Measurements from ENCODE around the gene IL3.

Gene IL3

GRCh38 chr5:132067941-132068808, 7.7 kb downstream of the IL3 start:
- no peaks in the 10 kb centered on the region for H3K9me3 ChIP-seq (ENCODE audit: insufficient read depth, low read depth, low read length)
- TF ChIP-seq EZH2phosphoT487 (IDR thresholded peaks at IDR 0.05; ENCODE audit: borderline replicate concordance): no peak
- TF ChIP-seq CTCF (conservative IDR thresholded peaks at IDR 0.05; ENCODE audit: low read length): no peak
- no peak overlapping the region for H3K9ac ChIP-seq (ENCODE audit: low read depth, low read length, poor library complexity, severe bottlenecking)
- H3K36me3 ChIP-seq (ENCODE audit: insufficient read depth, low read length): no peaks in the 10 kb centered on the region
- no peaks in the 10 kb centered on the region for H3K9me2 ChIP-seq (replicated peaks; ENCODE audit: low read depth, low read length)
- H3K27me3 ChIP-seq (ENCODE audit: insufficient read depth, low read length, poor library complexity, severe bottlenecking): no peaks in the 10 kb centered on the region
- H3F3A ChIP-seq (ENCODE audit: low read depth): no peaks in the 10 kb centered on the region
- H3K79me2 ChIP-seq (ENCODE audit: insufficient read depth, low read length): no peaks in the 10 kb centered on the region
- H3K4me2 ChIP-seq (ENCODE audit: low read depth, low read length, poor library complexity, severe bottlenecking): no peak overlapping the region
- H3K4me3 ChIP-seq (ENCODE audit: low read length, poor library complexity, severe bottlenecking): no peak overlapping the region
- no peaks in the 10 kb centered on the region for H4K20me1 ChIP-seq (ENCODE audit: insufficient read depth, low read length, poor library complexity, severe bottlenecking)
- H3K4me1 ChIP-seq (ENCODE audit: insufficient read depth, low read length, poor library complexity, severe bottlenecking): peaks cover 9% of the 10 kb centered on the region
- H2AFZ ChIP-seq (ENCODE audit: low read length): no peak overlapping the region

GRCh38 chr5:132069561-132069960, 9.1 kb downstream of the IL3 start:
- Histone ChIP-seq H3K4me2 (ENCODE audit: low read depth, low read length, poor library complexity, severe bottlenecking) (no peak overlapping the region), H3F3A (ENCODE audit: low read depth) (no peaks in the 10 kb centered on the region), H3K27me3 (ENCODE audit: insufficient read depth, low read length, poor library complexity, severe bottlenecking) (no peaks in the 10 kb centered on the region), H2AFZ (ENCODE audit: low read length) (no peak overlapping the region), H3K9ac (ENCODE audit: low read depth, low read length, poor library complexity, severe bottlenecking) (no peak overlapping the region), H3K36me3 (ENCODE audit: insufficient read depth, low read length) (no peaks in the 10 kb centered on the region), H3K4me1 (ENCODE audit: insufficient read depth, low read length, poor library complexity, severe bottlenecking) (peaks cover 22% of the 10 kb centered on the region), H3K79me2 (ENCODE audit: insufficient read depth, low read length) (no peaks in the 10 kb centered on the region), H3K4me3 (ENCODE audit: low read length, poor library complexity, severe bottlenecking) (no peak overlapping the region), H4K20me1 (ENCODE audit: insufficient read depth, low read length, poor library complexity, severe bottlenecking) (no peaks in the 10 kb centered on the region), H3K9me2 (replicated peaks; ENCODE audit: low read depth, low read length) (no peaks in the 10 kb centered on the region), H3K9me3 (ENCODE audit: insufficient read depth, low read depth, low read length) (no peaks in the 10 kb centered on the region)
- TF ChIP-seq EZH2phosphoT487 (IDR thresholded peaks at IDR 0.05; ENCODE audit: borderline replicate concordance) (no peak), CTCF (conservative IDR thresholded peaks at IDR 0.05; ENCODE audit: low read length) (no peak)

- H3K9me3 ChIP-seq (ENCODE audit: insufficient read depth, low read depth, low read length): no peaks in the 10 kb centered on the region
- H3K4me1 ChIP-seq (ENCODE audit: insufficient read depth, low read length, poor library complexity, severe bottlenecking): peaks cover 26% of the 10 kb centered on the region
- H3F3A ChIP-seq (ENCODE audit: low read depth): no peaks in the 10 kb centered on the region
- H3K36me3 ChIP-seq (ENCODE audit: insufficient read depth, low read length): no peaks in the 10 kb centered on the region
- H3K79me2 ChIP-seq (ENCODE audit: insufficient read depth, low read length): no peaks in the 10 kb centered on the region
- no peaks in the 10 kb centered on the region for H4K20me1 ChIP-seq (ENCODE audit: insufficient read depth, low read length, poor library complexity, severe bottlenecking)
- H2AFZ ChIP-seq (ENCODE audit: low read length): no peak overlapping the region
- no peaks in the 10 kb centered on the region for H3K9me2 ChIP-seq (replicated peaks; ENCODE audit: low read depth, low read length)
- no peak overlapping the region for H3K4me3 ChIP-seq (ENCODE audit: low read length, poor library complexity, severe bottlenecking)
- no peaks in the 10 kb centered on the region for H3K27me3 ChIP-seq (ENCODE audit: insufficient read depth, low read length, poor library complexity, severe bottlenecking)
- H3K9ac ChIP-seq (ENCODE audit: low read depth, low read length, poor library complexity, severe bottlenecking): no peak overlapping the region
- TF ChIP-seq EZH2phosphoT487 (IDR thresholded peaks at IDR 0.05; ENCODE audit: borderline replicate concordance) (no peak), CTCF (conservative IDR thresholded peaks at IDR 0.05; ENCODE audit: low read length) (no peak)
- H3K4me2 ChIP-seq (ENCODE audit: low read depth, low read length, poor library complexity, severe bottlenecking): no peak overlapping the region
Measured at GRCh38 chr5:132069994-132070393, 9.5 kb downstream of the IL3 start.

Measured in Loucy (cell line).